GM12864 (cell line): Measurements from ENCODE around the gene FGR.

Source experiments
- DNase-seq: peaks from one replicate; pipeline ENCODE4 v3.0.0-alpha.2; 2011; ENCODE audit warnings: low read depth
- H3K4me3 ChIP-seq: 2 replicates; pipeline ENCODE4 v1.5.1; 2011; ENCODE audit warnings: mild to moderate bottlenecking, low read depth, low read length, control low read depth
- TF ChIP-seq, protein P1 (sequence below): IDR thresholded peaks from 2 replicates; pipeline ENCODE4 v1.5.1; 2011; ENCODE audit warnings: low read depth, mild to moderate bottlenecking, moderate library complexity, low read length, control low read depth, inconsistent platforms; ENCODE audit errors: missing control alignments

FGR gene

GRCh38 chr1:27593678-27594563, 41.1 kb downstream of the FGR start:
- no peak for DNase-seq
- TF ChIP-seq, protein P1, sequence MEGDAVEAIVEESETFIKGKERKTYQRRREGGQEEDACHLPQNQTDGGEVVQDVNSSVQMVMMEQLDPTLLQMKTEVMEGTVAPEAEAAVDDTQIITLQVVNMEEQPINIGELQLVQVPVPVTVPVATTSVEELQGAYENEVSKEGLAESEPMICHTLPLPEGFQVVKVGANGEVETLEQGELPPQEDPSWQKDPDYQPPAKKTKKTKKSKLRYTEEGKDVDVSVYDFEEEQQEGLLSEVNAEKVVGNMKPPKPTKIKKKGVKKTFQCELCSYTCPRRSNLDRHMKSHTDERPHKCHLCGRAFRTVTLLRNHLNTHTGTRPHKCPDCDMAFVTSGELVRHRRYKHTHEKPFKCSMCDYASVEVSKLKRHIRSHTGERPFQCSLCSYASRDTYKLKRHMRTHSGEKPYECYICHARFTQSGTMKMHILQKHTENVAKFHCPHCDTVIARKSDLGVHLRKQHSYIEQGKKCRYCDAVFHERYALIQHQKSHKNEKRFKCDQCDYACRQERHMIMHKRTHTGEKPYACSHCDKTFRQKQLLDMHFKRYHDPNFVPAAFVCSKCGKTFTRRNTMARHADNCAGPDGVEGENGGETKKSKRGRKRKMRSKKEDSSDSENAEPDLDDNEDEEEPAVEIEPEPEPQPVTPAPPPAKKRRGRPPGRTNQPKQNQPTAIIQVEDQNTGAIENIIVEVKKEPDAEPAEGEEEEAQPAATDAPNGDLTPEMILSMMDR = no peak
- no peak overlapping the region for H3K4me3 ChIP-seq

- no peak for DNase-seq
- H3K4me3 ChIP-seq = no peak overlapping the region
- TF ChIP-seq, protein P1 = no peak
These were observed 41.9 kb downstream of the FGR start for GRCh38 chr1:27592931-27593677.

DNA sequence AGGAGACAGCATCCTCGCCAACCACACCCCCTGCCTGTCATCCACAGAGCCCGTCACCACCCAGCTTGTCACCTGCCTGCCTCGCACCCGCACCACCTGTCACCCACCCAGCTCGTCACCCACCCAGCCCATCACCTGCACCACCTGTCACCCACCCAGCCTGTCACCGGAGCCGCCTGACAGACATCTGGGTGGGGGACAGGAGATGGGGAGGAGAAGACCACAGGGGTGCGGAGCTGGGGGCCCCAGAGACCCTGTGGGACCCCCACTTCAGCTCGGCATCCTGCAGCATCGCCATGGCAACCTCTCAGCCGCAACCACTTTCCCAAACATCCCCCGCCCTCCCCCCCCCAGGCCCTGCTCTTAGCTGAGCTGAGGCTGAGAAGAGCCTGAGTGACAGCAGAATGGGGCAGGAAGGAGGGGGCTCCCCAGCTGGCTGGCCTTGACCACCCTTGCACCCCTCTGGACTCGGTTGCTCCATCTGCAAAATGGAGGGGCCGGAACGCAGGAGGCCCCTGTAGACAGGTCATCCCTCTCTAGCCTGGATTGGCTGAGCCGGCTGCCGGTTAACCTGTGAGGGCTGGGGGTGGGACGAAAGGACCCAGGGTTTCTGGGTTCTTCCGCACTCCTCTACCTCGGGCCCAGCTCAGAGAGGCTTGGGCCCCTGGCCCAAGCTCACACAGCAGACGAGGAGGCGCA, 42.6 kb downstream of the FGR start:
- H3K4me3 ChIP-seq = no peak overlapping the region
- TF ChIP-seq, protein P1 = no peak
- no peak for DNase-seq

GRCh38 chr1:27591622-27592021, 43.4 kb downstream of the FGR start:
- no peak for DNase-seq
- TF ChIP-seq, protein P1 = no peak
- no peak overlapping the region for H3K4me3 ChIP-seq

DNA sequence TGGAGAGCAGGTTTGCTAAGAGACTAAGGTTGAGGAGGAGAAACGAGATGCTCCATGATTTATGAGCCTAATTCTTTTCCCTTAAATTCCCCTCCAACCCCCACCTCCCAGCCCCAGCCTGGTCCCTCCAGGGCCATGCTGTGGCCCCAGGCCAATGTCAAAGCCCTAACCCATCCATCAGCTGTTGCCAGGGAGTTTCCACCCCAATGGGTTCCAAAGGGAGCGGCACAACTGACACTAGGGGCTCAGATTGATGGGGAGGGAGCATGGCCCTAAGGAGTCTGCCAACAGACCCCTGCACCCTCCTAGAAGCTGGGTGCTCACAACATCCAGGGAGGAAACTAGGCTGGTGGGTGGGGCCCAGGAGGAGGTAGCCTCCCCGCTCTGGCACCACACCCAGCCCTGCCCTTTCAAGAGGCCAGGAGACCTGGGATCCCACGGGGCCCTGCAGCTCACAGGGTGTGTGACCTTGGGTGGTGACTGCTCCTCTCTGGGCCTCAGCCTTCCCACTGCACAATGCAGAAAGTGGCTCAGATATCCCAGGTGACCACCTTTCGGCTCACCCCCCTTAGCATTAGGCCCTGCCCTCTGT, 44.0 kb downstream of the FGR start:
- DNase-seq = no peak
- H3K4me3 ChIP-seq = no peak overlapping the region
- TF ChIP-seq, protein P1 = no peak

DNA sequence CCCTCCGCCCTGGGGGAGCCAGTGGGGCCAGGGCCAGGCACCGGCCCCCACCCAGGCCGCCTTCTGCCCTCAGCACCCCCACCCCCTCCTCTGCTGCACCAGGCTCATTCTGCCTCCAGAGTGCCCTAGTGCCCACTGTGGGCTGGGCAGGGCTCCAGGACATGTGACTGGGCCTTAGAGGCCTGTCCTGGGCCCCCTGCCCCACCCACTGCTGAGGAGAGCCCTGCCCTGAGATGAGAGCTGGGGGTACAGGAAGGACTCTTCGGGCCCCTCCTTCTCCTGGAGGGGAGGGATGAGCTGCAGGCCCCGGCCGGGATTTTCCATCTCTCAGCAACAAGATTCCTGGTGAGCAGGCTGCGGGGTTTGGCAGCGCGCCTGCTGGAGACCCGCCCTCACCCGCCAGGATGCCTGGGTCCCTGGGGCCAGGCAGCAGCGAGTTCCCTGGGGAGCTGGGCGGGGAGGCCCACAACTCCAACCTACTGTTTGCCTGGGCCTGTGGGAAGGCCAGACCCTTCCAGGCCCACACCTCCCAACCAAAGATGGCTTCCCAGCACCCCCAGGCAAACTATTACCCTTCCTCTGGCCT, 45.1 kb downstream of the FGR start:
- TF ChIP-seq, protein P1 = no peak
- no peak for DNase-seq
- no peak overlapping the region for H3K4me3 ChIP-seq
